GM21515 (cell line): ENCODE data around the gene COPB2.

Experiments used
- ATAC-seq: cut with Tn5 transposase; IDR thresholded peaks from one replicate; pipeline ENCODE4 v1.9.1; 2021; ENCODE audit not compliant: unreplicated experiment

COPB2 gene

GRCh38 chr3:139329364-139329850, 60.0 kb downstream of the COPB2 start:
- ATAC-seq: peak; percentile 96

DNA sequence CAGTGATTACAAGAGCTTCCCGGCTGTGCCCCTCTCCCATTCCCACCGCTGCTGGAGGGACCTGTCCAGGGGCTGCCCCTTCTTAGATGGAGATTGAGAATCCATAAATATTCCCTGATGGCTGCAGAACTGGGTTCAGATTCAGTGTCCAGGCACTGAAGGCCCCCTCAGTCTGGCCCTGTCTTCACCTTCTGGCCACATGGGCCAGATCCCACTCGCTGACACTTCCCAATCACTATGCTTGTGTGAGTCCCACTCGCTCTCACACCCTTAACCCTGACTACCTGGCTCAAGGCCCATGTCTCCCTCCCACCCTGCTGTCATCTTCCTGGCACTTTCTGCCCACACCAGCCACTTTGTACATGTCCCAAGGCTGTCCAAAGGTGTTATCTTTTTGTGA, 61.1 kb downstream of the COPB2 start:
- no peak for ATAC-seq

- no peak for ATAC-seq
These were observed 61.6 kb downstream of the COPB2 start for GRCh38 chr3:139327861-139328260.

GRCh38 chr3:139327231-139327630, 62.2 kb downstream of the COPB2 start:
- no peak for ATAC-seq

- no peak for ATAC-seq
These were observed 62.7 kb downstream of the COPB2 start for GRCh38 chr3:139326707-139327106.

DNA sequence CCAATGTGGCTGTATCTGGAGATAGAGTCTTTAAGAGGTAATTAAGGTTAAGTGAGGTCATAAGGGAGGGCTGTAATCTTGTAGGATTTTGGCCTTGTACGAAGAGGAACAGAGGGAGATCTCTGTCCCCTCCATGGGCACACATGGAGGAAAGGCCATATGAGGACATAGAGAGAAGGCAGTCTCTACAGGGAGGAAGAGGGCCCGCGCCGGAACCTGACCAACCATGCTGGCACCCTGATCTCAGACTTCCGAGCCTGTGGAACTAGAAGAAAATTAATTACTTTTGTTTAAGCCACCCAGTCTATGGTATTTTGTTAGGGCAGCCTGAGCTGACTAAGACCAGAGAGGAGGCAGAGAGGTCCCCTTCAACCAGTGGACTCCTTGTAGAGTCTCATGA, 63.3 kb downstream of the COPB2 start:
- ATAC-seq: no peak

DNA sequence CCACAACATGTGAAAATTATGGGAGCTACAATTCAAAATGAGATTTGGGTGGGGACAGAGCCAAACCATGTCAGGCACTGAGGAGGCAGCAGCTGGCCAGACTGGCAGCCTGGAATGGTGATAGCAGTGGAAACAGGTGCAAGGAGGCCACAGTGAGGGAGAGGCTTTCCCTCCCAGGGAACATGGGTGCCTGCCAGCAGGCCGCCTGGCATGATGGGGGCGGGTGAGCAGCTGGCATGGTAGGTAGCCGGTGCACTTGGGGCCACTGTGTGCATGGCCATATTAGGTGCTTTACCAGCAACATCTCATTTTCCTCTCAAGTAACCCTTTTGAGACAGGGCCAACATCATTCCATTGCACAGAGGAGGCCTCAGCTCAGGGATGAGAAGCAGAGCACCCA, 63.9 kb downstream of the COPB2 start:
- ATAC-seq: no peak

DNA sequence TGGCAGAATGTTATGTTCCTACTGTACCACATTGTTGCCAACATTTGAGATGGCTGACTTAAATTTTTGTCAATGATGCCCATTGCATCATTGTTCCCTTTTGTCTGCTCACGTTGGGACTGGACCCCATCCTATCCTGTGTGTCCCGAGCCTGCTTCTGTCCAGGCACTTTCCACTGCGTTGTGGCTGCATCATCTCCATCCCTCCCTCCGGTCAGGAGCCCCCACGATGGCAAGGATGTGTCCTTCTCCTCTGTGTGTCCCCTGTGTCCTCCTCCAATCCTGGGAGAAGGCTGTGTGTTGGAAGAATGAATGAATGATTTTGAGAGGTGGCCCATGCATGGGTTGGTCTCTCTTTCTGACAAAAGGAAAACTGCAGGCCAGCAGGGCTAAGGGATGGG, 65.0 kb downstream of the COPB2 start:
- no peak for ATAC-seq

- no peak for ATAC-seq
These were observed 66.3 kb downstream of the COPB2 start for GRCh38 chr3:139323146-139323545.

DNA sequence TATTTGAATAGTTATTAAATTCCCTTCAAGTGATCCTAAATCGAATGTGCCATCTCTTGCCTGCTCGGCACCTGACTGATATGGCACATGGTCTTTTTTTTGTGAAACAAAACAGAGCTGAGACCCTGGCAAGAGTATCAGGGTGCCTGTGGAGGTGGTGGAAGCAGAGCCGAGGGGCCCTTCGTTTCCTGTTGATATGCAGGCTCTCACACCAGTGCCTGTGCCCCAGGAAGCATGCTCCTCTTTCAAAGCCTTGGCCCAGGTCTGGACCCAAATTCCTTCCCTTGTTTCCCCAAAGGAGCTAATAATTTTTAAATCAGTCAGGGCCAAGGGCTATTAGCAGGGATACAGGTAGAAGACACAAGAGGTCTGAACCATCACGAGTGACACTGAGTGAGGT, 67.1 kb downstream of the COPB2 start:
- no peak for ATAC-seq

- no peak for ATAC-seq
These were observed 68.7 kb downstream of the COPB2 start for GRCh38 chr3:139320551-139321309.

DNA sequence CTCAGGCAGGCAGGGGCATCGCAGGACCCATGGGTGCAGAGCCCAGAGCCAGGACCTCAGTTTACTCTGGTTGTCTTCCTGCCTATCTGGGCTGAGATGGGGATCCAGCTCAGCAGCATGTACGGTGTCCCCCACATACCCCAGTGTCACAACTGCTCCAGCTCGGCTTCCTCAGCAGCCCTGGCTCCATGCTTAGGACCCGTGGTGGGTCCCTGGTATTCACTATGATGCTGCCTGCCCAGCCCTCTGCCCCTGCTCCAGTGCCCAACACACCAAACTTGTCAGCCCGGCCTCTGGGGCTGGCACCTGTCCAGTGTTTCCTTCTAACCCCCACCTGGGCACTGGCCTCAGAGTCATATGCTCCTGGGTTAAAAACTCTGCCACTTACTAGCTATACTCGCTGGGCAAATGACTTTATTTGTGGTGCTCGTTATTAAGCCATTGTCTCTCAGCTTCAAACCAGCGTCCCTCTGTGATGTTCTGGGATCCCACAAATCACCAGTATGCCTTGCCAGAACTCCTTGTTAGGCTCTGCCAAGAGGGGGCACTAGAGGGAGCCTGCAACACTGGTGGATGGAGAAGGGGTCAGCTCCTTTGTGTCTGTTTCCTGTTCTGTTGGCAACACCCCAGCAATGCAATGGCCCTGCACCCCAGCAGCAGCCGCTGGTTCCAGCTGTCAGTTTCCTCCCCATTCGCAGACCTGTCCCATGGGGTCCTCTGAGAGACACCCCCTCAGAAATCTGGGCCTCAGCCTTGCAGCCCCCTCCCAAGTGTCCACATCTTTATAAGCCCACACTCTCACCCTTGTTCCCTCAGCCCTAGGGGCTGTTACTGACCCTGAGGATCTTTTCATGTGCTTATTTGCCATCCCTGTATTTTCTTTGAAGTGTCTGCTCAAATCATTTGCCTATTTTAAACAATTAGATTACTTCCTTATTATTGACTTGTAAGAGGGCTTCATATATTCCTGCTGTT, 69.7 kb downstream of the COPB2 start:
- ATAC-seq: no peak

- ATAC-seq: no peak
These were observed 70.6 kb downstream of the COPB2 start for GRCh38 chr3:139318826-139319225.

- ATAC-seq: no peak
These were observed 71.0 kb downstream of the COPB2 start for GRCh38 chr3:139318431-139318816.

DNA sequence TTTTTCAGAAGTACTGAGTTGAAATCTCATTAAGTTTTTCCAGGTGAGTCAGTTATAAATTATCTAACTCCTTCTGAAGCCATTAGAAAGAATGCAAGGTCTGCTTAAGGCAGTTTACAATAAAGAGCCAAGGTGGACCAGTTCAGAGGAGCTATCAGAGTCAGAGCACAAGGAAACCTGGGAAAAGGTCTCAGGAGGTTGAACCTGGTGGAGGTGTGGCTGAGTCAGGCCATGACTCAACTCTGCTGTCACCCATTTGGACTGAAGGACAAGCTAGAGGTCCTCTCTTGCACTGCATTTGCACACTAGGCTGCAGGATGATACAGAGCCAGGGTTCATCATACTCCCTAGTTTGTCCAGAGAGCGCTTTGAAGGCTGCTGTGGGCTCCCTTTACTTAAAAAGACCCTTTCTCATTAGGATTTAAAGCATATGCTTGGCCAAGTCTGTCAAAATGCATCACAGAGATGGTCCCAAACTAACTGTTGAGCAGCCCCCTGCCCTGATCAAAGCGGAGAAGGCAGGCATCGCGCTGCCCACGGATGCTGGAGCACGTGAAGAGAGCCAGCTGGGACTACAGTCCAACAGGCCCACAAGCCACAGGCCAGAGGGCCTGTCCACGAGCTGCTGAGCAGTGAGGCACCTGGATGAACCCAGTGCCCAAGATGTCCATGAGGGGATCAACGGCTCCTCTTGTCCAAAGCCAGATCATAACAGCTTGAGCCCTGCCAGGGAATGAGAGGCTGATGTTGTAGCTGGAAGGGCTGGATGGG, 71.6 kb downstream of the COPB2 start:
- ATAC-seq: no peak

GRCh38 chr3:139317215-139317614, 72.2 kb downstream of the COPB2 start:
- no peak for ATAC-seq

DNA sequence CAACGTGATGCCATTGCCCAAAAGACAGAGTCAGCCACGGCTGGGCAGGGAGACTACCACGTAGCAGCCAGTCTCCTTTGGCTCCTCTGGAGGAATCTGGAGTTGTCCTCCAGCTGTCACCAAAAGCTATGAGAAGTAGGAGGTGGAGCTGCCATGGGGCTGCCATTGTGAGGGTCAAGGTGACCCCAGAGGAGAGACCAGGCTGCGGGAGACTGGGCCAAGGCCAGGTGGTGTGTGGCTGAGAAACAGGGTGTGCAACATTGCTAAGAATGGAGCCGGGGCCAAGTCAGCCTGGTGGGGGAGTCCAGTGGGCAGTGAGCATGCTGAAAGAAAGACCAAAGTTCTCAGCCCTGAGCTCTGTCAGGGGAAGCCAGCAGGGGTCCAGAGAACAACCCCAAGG, 75.5 kb downstream of the COPB2 start:
- no peak for ATAC-seq

DNA sequence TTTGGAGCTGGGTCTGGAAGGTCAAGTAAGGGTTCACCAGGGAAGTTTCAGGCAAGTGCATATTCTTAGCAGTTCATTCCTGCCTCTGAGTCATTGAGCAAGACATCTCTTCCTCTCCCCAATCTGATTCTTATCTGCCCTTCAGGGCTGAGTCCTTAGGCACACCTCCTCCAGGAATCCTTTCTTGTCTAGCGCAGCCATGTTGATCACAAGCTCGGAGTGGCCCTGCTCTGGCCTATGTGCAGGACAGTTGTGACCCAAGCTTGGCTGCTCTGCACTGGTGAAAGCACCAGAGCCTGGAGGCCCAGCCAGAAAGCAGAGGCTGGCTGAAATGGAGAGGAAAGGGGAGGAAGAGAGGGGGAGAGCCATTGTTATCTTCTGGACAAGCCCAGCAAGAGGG, 76.5 kb downstream of the COPB2 start:
- ATAC-seq: no peak

- ATAC-seq: no peak
These were observed 77.0 kb downstream of the COPB2 start for GRCh38 chr3:139312416-139312815.

DNA sequence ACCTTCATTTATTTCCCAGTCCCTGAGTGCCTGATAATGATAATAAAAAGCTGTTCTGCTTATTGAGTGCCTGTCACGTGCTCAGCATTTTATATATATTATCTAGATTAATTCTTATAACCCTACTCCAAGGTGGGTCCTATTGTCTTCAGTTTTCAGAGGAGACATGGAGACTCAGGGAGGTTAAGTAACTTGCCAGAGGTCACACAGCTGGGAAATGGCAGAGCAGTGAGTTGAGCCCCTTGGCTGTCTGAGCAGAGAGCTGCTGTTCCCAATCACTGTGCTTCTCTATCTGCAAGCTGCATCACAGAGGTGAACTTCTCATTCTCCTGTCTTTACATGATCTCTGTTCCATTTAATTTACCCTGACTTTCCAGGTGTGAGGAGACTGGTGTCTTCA, 77.9 kb downstream of the COPB2 start:
- no peak for ATAC-seq

DNA sequence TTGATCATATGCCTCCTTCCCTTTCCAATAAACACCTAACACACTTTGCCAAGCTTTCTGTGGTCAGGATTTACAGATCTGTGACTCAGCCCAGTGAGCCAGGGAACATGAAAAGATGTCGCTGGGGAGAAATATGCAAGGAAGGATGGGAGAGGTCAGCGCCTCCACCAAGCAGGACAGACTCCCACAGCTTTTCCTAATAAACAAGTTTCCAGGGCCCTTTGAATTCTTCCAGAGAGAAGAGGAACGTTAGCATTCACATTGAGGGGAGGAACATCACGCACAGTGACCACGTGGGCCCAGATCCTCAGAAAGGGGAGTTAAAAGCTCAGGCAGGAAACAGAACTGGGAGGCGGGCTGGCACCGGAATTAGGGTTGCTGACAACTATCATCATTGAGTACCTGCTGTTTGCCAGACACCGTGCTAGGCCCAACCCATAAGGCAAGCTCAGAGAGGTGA, 78.9 kb downstream of the COPB2 start:
- no peak for ATAC-seq
